ENCODE measurements around the gene LMBR1.
"Not testable (repeated sequence)": the region's sequence is repeated elsewhere in the genome, so short reads cannot be mapped to it uniquely, and the experiment has no call there.

Gene LMBR1

DNA sequence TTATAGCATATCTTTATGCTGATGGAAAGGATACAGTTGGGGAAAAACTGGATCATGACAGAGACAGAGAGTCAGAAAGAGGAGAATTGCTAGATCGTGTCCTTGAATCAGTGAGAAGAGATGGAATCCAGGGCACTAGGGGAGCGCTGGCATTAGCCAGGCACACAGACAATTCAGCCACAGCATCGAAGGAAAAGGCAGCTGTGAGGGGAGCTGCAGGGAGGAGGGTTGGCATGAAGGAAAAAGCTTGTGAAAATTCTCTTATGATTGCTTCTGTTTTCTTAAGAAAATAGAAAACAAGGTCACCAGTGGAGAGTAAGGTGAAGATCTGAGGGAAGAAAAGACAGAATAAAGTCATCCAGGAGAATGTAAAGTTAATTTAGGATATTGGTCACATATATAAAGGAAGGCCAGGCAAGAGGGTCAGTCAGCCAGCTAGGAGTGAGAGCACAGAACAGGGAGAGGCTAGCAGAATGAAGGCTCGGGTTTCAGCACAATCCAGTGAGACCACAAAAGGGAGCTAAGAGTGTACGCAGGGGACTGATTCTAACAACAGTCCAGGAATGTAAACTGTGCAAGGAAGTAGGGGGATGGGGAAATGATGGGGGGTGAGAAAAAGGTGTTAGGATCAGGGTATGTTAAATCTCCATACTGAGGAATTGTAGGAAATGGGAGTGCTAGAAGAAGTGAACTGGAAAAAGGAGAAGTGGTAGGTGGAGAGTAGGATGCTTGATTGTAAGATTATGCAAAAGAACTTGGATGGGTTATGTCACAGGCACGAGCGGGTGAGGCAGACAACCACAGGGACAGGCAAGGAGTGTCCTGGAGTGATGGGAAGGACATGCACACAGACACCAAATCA lies 140.4 kb downstream of the LMBR1 start:
- DNase-seq: no peak

DNA sequence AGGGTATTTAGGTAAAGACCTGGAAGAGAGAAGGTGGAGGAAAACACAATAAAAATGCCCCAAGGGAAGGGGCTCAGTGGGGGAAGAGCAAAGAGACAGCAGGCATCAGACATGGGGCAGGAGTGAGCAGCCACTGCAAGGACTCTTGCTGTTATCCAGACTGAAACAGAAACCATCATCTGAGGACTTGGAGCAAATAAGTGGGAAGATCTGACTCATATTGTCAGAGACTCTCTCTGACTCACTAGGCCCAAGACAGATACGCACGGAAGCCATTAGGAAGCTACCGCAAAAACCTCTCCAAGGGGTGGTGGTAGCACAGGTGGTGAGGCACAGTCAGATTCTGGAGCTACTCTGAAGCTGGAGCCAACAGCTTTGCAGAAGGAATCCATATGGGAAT lies 141.7 kb downstream of the LMBR1 start:
- peak; percentile 6 for DNase-seq

DNA sequence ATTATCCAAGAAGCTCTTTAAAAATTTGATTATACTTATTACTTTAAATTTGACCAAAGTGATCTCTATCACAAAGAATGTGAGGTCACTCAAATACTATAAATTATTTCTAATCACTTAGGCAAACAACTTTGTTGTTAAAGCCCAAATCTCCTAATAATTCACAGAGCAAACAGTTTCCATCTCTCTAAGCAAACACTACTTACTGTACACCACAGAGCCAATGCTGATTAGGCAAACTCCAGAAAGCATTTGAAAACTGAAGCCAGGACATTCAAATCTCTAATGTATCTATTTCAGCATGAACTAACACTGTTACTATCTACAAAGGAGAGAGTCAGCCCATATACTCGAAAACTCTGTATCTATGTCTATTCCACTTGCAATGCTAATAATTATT lies 145.3 kb downstream of the LMBR1 start:
- DNase-seq: no peak

DNA sequence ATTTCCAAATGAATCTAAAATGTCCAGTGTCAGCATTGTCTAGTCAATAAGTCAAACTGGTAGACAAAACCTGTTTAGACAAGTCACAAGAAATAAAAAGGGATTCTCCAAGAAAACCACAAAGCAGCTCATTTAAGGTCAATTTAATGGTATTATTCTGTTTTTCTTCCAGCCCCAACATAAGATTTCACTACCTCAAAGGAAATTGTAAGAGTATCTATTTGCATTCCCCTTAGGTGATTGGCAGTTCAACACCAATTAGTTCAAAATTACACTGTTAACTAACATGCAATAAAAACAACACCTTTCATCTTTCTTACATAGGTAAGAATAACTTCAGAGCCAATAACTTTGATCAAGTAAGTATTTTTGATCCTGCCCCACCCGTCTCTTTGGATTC lies 146.1 kb downstream of the LMBR1 start:
- DNase-seq: no peak

DNA sequence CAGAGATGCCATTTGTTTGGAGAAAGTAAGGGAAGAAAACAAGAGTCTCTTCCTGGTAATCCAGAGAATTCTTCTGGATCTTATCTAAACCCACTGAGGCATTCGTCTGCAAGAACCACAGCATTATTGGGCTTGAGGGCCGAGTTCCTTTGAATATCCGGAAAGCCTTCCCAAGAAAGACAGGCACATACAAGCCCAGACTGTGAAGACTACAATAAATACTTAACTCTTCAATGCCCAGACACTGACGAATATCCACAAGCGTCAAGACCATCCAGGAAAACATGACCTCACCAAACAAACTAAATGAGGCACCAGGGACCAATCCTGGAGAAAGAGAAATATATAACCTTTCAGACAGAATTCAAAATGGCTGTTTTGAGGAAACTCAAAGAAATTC lies 153.4 kb downstream of the LMBR1 start:
- DNase-seq: no peak

DNA sequence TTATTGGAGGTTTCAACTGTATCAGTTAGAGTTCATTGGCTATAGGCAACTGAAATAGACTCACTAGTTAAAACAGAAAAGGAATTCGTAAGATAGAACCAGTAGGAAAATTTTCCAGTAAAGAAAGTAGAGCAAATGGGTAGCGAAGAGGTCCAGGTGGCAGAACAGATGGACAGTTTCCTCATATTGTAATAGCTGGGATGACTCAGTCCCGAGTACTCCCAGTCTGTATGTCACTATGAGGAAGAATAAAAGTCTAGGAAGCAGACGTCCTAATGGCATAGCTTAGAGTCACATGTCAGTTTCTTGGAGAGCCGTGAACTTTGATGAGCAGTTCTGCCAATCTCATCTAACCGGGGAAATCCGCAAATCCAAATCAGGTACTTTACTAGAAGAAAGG lies 157.1 kb downstream of the LMBR1 start:
- no peak for DNase-seq

DNA sequence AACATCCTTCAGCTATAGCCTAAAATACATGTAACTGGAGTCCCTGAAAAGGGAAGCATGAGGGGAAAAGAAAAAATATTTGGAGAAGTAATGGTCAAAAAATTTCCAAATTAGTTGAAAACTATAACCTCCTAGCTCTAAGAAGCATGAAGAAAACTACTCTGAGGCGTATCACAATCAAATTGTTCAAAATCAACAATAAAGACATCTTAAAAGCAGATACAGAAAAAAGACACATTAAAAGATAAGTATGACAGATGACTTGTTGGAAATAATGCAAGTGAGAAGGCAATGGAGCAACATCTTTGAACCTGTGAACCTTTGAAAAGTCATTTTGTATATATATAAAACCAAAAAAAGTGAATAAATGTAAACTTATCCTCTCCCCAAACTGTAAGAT lies 159.3 kb downstream of the LMBR1 start:
- DNase-seq: no peak

DNA sequence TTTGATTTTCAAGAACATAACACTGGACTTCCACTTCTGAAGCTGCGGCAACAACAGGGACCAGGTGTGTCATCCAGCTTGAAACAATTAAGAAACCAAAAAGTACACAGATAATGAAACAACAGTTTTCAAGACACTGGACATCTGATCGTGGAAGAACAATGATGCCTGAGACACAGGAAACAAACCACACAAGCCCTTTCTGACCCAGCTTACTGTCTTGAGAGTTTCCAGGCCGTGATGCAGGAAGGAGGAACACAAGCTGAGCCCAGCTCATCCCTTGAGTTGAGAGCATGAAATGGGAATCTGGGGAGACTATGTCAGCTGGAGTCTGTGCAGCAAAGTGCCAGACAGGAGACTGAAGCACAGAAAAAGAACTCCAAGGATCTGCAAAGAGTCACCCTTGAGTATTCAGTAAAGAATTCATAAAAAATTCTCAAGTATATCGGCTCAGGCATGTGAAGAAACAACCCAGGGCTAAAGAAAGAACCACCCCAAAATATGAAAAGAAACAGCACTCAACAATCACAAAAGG lies 160.8 kb downstream of the LMBR1 start:
- no peak for DNase-seq

DNA sequence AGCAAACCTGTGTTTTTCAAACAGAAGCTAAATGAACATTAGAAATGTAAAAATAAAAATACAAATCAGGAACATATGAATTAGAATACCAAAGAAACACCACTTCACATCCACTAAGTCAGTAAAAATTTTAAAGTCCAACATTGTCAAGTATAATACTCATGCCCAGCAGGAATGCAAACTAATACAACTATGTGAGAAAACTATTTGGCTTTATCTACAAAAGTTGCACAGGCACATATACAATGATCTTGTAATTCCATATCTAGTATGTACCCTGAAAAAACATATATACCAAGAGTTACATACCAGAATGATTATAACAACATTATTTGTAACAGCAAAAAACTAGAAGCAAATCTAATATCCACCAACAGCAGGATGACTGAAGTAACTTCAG lies 161.3 kb downstream of the LMBR1 start:
- DNase-seq: no peak

DNA sequence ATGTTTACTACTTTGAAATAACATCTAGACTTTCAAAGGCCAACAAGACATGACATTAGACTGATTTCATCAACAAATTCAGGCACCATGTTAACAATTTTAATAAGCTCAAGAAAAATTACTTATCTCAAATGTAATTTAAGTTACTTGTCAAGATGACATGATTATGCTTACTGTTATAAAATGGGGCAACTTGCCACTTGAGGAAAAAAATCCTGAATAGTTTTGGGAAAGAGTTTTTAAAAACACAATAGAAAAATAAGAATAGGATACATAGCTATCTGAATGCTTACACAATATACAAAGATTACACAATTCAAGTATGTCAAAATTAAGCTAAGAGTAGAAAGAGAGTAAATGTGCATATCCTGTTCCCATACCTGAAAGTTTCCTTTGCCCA lies 167.0 kb downstream of the LMBR1 start:
- DNase-seq: no peak

DNA sequence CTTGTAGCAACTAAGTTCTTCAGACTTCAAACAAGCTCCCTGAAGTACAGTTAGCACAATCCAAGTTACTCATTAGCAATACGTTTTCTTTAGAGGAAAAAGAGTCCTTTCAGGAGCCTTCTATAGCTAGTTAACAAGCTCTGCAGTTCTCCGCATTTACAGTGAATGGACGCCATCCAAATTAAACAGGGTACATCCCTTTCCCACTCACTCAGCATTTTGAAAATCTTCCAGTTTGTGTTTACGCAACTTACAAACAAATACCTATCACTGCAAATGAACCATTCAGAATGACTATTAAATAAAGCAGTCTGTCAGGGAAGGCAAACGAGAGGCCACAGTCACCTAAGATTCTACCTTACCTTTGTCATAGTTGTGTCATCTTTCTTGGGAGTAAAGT lies 167.9 kb downstream of the LMBR1 start:
- no peak for DNase-seq

DNA sequence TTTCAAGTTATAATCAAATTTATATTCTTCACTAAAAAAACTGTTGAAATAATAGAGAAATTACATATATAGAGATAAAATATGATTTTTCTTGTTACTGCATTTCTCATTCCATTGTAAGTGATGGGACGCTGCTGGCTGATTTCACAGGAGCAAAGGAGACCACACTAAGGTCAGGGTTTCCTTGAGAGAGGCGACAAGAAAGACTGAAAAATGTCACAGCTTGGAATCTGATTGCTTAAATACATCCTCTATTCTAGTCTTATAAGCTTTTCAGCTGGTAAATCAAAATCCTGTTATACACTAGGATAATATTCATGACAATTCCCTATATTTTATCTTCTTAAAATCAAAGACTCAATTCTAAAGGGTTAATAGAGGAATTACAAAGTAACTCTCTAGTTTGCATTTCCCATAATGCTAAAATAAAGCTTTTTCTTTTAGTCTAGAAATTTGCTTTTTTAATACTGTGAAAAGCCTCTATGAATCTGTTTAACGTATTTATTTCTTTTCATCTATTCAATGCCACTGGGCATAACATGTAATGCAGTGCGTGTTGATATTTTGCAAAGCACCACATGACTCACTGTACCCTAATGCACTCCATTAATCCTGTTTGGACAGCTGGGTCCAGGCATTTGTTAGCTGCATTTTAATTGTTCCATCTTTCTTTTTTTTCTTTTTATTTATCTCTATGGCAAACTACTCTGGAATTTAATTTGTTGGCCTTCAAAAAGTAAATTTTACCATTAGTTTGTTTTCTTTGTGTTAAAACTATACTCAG lies 170.7 kb downstream of the LMBR1 start:
- no peak for DNase-seq

DNA sequence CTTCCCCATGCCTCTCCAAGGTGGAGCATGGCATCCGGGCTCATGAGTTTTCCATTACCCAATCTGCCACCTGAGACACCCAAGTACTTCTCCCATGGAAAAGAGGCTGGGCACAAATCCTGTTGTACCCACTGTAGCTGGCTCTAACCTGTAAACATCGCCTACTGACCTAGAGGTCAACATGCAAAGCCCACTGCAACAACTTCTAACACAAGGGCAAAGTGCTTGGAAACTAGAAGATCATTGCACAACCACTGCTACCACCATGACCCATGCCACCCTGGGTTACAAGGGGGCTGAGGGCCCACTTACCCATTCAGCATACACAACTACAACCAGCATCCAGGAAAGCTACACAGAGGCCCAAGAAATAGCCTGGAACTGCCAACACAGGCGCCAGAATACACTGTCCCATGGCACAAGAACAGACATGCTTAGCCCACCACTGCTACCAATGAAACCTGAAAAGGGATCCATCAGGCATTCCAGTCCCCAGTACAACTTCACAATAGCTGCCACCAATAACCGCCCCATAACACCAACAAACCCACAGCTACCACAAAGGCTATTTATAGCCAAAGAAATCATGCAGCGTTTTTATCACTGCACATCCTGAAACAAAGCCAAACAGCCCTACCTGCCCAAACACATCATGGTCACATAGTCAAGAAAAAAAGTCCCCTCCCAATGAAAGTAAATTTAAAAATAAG lies 189.1 kb downstream of the LMBR1 start:
- DNase-seq: no peak

DNA sequence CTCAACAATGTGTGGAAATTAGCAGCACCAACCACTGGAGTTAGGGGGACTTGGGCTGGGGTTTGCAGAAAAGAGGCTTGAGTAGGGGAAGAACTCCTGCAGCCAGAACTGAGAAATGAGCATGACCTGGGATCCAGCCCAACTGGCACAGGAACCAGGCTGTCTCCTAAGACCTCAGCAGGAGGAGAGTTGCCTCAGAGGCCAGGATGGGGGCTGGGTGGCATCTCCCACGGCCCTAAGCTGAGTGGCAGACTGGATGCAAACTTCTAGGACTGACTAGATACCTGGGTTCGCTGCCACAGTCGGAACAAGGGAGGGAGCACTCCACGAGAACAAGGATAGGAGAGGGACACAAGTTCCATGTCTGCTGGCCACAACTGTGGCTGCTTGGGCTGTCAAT lies 189.8 kb downstream of the LMBR1 start:
- DNase-seq: no peak

DNA sequence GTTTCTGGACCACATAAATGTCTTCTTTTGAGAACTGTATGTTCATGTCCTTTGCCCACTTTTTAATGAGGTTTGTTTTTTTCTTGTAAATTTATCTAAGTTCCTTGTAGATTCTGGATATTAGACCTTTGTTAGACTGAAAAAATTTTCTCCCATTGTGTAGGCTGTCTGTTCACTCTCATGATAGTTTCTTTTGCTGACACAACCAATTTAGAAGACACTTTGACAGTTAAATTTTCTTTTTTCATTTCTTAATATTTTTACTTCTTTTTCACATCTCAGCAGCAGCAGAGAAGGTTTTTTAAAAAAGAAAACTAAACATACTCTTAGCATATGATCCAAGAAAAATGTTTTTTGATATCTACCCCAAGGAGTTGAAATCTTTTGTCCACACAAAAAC lies 190.6 kb downstream of the LMBR1 start:
- no peak for DNase-seq

DNA sequence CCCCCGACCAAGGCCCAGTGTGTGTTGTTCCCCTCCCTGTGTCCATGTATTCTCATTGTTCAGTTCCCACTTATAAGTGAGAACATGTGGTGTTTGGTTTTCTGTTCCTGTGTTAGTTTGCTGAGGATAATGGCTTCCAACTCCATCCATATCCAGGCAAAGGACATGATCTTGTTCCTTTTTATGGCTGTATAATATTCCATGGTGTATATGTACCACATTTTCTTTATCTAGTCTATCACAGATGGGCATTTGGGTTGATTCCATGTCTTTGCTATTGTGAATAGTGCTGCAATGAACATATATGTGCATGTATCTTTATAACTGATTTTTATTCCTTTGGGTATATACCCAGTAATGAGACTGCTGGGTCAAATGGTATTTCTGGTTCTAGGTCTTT lies 191.2 kb downstream of the LMBR1 start:
- not testable (repeated sequence) for DNase-seq

DNA sequence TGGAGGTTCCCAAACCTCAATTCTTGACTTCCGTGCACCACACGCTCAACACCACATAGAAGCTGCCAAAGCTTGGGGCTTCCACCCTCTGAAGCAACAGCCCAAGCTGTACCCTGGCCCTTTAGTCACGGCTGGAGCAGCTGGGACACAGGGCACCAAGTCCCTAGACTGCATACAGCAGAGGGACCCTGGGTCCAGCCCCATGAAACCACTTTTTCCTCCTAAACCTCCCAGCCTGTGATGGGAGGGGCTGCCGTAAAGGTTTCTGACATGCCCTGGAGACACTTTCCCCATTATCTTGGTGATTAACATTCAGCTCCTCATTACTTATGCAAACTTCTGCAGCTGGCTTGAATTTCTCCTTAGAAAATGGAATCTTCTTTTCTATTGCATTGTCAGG lies 194.5 kb downstream of the LMBR1 start:
- not testable (repeated sequence) for DNase-seq

DNA sequence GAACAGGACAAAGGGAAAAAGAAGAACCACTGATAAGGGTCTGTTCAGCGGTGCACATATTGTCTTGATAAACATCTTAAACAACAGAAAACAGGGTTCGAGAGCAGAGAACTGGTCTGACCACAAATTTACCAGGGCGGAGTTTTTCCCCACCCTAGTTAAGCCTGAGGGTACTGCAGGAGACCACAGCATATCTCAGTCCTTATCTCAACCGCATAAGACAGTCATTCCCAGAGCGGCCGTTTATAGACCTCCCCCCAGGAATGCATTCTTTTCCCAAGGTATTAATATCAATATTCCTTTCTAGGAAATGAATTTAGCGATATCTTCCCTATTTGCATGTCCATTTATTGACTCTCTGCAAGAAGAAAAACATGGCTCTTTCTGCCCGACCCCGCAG lies 195.7 kb downstream of the LMBR1 start:
- DNase-seq: not testable (repeated sequence)

DNA sequence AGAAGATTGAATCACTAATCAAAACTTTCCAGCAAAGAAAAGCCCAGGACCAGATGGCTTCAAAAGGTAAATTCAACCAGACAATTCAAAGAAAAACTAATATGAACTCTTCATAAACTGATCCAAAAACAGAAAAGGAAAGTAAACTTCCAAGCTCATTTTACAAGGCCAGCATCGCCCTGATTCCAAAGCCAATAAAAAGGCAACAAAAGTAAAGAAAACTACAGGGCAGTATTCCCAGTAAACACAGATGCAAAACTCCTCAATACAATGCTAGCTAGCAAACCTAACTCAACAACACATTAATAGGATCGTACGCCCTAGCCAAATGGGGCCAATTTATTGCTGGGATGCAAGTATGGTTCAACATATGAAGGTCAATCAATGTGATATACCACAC lies 199.4 kb downstream of the LMBR1 start:
- DNase-seq: no peak

DNA sequence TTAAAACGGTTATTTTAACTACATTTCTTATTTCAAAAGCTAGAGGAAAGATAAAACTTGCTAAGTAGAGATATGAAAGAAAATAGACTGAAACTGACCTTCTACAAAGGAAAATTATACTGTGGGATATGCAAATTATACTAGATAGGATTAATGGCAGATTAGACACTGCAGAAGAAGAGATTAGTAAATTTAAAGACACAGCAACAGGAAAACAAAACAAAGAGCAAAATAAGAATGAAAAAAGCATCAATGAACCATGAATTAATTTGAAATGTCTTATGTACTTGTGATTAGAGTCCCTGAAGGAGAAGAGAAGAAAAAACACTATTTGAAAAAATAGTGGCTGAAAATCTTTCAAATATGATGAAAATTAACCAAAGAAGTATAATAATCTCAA lies 200.1 kb downstream of the LMBR1 start:
- DNase-seq: no peak

DNA sequence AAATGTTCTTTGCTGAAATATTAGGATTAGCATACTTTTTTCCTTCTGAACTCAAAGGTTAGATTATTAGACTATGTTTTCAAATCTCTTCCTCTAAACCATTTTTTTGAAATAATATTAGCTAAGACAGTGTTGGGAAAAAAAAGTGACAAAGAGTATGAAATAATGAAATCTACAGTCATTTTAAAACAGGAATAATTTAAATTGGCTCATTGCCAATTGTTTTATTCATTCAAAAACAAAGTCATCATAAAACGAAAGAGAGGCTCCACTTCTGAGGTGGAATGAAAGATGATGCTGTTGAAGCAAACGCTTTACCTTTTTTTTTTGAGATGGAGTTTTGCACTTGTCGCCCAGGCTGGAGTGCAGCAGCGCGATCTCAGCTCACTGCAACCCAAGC lies 201.2 kb downstream of the LMBR1 start:
- DNase-seq: no peak

DNA sequence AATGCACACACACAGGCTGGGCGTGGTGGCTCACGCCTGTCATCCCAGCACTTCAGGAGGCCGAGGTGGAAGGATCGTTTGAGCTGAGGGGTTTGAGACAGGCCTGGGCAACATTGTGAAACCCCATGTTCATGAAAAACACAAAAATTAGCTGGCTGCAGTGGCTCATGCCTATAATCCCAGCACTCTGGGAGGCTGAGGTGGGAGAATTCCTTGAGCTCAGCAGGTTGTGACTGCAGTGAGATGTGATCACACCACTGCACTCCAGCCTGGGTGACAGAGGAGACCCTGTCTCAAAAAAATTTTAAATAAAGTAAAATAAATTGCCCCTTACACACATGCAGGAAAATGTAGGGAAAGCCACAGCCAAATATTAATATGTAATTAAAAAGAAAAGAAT lies 208.3 kb downstream of the LMBR1 start:
- no peak for DNase-seq

DNA sequence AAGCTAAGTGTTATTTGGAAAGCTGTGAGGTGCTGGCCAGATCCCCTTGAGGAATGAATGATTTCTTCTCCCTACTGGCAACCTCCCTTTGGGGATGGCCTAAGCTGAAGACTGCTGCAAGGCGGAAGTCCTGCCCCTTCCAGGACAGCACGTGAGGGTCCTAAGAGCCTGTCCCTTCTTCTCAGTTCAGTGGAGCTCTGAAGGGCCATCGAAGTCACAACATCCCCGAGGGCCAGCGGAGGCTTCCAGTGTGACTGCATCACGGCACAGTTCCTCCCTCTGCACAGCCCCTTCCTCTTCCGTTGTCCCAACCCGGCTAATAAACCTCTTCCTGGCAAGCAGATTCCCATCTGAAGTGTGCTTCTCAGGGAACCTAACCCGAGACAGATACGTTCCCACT lies 208.7 kb downstream of the LMBR1 start:
- no peak for DNase-seq

DNA sequence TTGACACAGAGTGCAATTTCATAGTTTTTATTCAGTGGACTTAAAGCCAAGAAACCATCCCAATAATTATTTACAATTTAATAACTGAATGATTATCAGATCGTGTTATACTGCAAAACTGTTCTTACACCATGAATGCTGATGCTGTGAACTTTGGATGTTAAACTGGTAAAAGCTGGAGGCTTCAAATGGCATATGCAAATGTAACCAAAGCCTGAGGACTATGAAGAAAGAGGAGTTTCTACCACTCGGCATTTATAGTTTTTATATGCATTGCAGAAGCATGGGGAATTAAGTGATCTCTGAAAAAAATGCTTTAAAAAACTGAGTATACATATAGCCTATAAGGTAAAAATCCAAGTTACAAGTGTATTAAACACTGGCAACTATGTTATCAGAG lies 210.1 kb downstream of the LMBR1 start:
- no peak for DNase-seq
